Liver (tissue), 9 donors: ENCODE data around the gene ST6GALNAC2. TPM values are rescaled to one million over a fixed set of nuclear protein-coding genes. Genes with fewer than 3 reads are reported as not detected.
A peak's percentile ranks its signal among the peaks of the same experiment; 100 is the strongest.
"Not testable (repeated sequence)": the region's sequence is repeated elsewhere in the genome, so short reads cannot be mapped to it uniquely, and the experiment has no call there.

Experiments used
- DNase-seq: peaks from one replicate; pipeline ENCODE4 v3.0.0-alpha.2; 2017; ENCODE audit warnings: low spot score
- H3K27ac ChIP-seq, 2 donors: one replicate each; pipeline ENCODE4 v1.7.0; 2013; ENCODE audit warnings: inconsistent platforms in 2 of 2, low read length in 2 of 2, control low read depth in 1 of 2, low read depth in 1 of 2, mild to moderate bottlenecking in 1 of 2
- H3K27me3 ChIP-seq, 4 donors: one replicate each; pipeline versions ENCODE4 v1.6.1 to v1.7.0; 2013; ENCODE audit warnings: low read length in 3 of 4, inconsistent platforms in 1 of 4, mild to moderate bottlenecking in 1 of 4, moderate library complexity in 1 of 4; ENCODE audit not compliant: control insufficient read depth in 4 of 4, insufficient read depth in 4 of 4
- H3K36me3 ChIP-seq, 4 donors: one replicate each; pipeline versions ENCODE4 v1.6.1 to v1.7.0; 2013; ENCODE audit warnings: low read length in 3 of 4, mild to moderate bottlenecking in 3 of 4, low read depth in 1 of 4, moderate library complexity in 1 of 4; ENCODE audit not compliant: control insufficient read depth in 4 of 4, insufficient read depth in 3 of 4
- H3K4me1 ChIP-seq, 4 donors: one replicate each; pipeline versions ENCODE4 v1.6.1 to v1.7.0; 2013; ENCODE audit warnings: low read length in 3 of 4, mild to moderate bottlenecking in 3 of 4, moderate library complexity in 1 of 4; ENCODE audit not compliant: control insufficient read depth in 4 of 4, insufficient read depth in 4 of 4
- H3K4me3 ChIP-seq, 3 donors: one replicate each; pipeline versions ENCODE4 v1.6.1 to v1.7.0; 2013; ENCODE audit warnings: low read length in 3 of 3, control low read depth in 1 of 3, low read depth in 1 of 3, mild to moderate bottlenecking in 1 of 3
- H3K9ac ChIP-seq, 2 donors: one replicate each; pipeline ENCODE4 v1.7.0; 2013; ENCODE audit warnings: low read length in 2 of 2, mild to moderate bottlenecking in 2 of 2, moderate library complexity in 2 of 2, control low read depth in 1 of 2, low read depth in 1 of 2
- H3K9me3 ChIP-seq, 4 donors: one replicate each; pipeline versions ENCODE4 v1.6.1 to v1.7.0; 2013; ENCODE audit warnings: low read length in 3 of 4; ENCODE audit not compliant: control insufficient read depth in 4 of 4
- ATF3 ChIP-seq: IDR thresholded peaks from 2 replicates; pipeline ENCODE4 v1.6.1; 2016; ENCODE audit warnings: antibody characterized with exemption
- CTCF ChIP-seq: fragments of 150-350 bp; IDR thresholded peaks from 2 replicates; pipeline ENCODE4 v1.5.1; 2017; ENCODE audit warnings: improper control_type of control experiment, low read depth, low read length; ENCODE audit not compliant: missing input control
- EGR1 ChIP-seq, 2 donors: IDR thresholded peaks; 2 replicates each; pipeline ENCODE4 v1.6.1; 2016 to 2018; ENCODE audit warnings: antibody characterized with exemption in 2 of 2, low read depth in 2 of 2
- FOXA1 ChIP-seq: IDR thresholded peaks from 2 replicates; pipeline ENCODE4 v1.6.1; 2016; ENCODE audit warnings: antibody characterized with exemption
- HNF4A ChIP-seq, 2 donors: conservative IDR thresholded peaks; 2 replicates each; pipeline ENCODE4 v1.6.1; 2016; ENCODE audit warnings: antibody characterized with exemption in 2 of 2, mild to moderate bottlenecking in 2 of 2
- HNF4G ChIP-seq: IDR thresholded peaks from 2 replicates; pipeline ENCODE4 v1.6.1; 2016; ENCODE audit warnings: antibody characterized with exemption
- JUND ChIP-seq, 2 donors: IDR thresholded peaks; 2 replicates each; pipeline ENCODE4 v1.6.1; 2016; ENCODE audit warnings: antibody characterized with exemption in 2 of 2
- NR2F2 ChIP-seq: IDR thresholded peaks from 2 replicates; pipeline ENCODE4 v1.6.1; 2016; ENCODE audit warnings: antibody characterized with exemption
- RAD21 ChIP-seq, 2 donors: IDR thresholded peaks; 2 replicates each; pipeline ENCODE4 v1.6.1; 2016; ENCODE audit warnings: antibody characterized with exemption in 2 of 2, mild to moderate bottlenecking in 2 of 2
- RXRA ChIP-seq, 2 donors: IDR thresholded peaks; 2 replicates each; pipeline ENCODE4 v1.6.1; 2017 to 2018; ENCODE audit warnings: antibody characterized with exemption in 2 of 2, mild to moderate bottlenecking in 1 of 2
- SP1 ChIP-seq: IDR thresholded peaks from 2 replicates; pipeline ENCODE4 v1.6.1; 2018; ENCODE audit warnings: antibody characterized with exemption, mild to moderate bottlenecking
- YY1 ChIP-seq: IDR thresholded peaks from 2 replicates; pipeline ENCODE4 v1.6.1; 2016; ENCODE audit warnings: antibody characterized with exemption, mild to moderate bottlenecking
- ZBTB33 ChIP-seq: IDR thresholded peaks from 2 replicates; pipeline ENCODE4 v1.6.1; 2016; ENCODE audit warnings: antibody characterized with exemption
- whole genome bisulfite sequencing: extraction: QIAGEN DNeasy Blood & Tissue Kit; methylation state at CpG from one replicate; pipeline ENCODE4 v1.1.7; 2013; 5-methylcytosine and 5-hydroxymethylcytosine counted together
- polyA plus RNA-seq, 2 donors: library from polyadenylated mRNA; stranded (reverse) in 1 of 2; unstranded in 1 of 2; fragments of 200-250 nt in 1 of 2; fragments of >200 nt in 1 of 2; fragmentation: Nextera tagmentation in 1 of 2; extraction: Ambion mirVana in 1 of 2; gene quantifications; one replicate each; pipeline versions ENCODE4 v1.2.1 to v1.2.3, GENCODE V29; 2013 to 2015
- total RNA-seq, 2 donors: library from RNA; depleted of rRNA; stranded (reverse); fragments of >200 nt; gene quantifications; one replicate each; pipeline ENCODE4 v1.2.3, GENCODE V29; 2014
- TF ChIP-seq, protein P1 (sequence below): IDR thresholded peaks from 2 replicates; pipeline ENCODE4 v1.6.1; 2016; ENCODE audit warnings: antibody characterized with exemption
- donor health status: healthy.
- donor health status: healthy.
- donor health status: healthy.
- donor health status: healthy.
- donor health status: healthy.

The ST6GALNAC2 gene
- total and polyA plus RNA-seq, 4 donors = 0.52 to 2.6 (median 1.1) TPM

DNA sequence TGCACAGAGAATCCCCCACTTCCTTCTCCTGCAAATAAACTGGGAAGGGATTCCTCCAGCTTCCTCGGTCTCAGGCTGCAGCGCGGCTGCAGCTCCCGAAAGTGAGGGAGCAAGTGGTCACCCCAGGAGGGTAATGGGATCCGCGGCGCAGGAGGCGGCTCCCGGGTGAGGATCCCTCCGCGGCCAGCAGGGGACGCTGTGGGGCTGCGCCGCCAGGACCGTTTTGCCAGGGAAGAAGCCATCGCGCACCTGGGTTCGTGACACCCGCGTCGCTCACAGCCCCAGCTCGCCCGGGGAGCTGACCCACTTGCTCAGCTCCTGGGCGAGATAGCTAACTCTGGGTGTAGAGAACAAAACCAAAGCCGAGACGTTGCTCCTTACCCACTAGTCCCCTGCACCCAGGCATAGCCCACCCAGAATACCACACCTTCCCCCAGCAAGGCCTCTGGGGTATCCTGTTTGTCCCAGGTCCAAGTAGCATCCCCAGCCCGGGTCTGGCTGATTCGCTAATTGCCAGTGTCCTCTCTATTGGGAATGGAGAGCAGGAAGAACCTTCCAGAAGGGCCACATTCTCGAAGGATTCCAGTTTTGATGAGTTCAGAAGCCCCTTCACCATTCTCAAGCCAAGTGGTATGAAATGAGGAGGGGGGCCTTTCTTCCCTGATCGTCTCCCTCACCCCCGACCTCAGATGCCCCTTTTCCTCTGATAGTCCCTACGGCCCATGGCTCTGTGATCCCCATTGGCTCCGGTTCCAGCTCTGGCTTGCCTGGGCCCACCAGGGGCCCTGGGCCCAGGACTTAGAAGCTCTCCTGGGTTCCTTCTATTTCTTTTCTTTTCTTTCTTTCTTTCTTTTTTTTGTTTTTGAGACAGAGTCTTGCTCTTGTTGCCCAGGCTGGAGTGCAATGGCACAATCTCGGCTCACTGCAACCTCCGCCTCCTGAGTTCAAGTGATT is 62.3 kb downstream of the ST6GALNAC2 start:
- H3K27ac ChIP-seq = no peak overlapping the region
- peaks cover 3 to 30% (median 14%) of the 10 kb centered on the region in 4 donors for H3K4me1 ChIP-seq
- no peaks in the 10 kb centered on the region for H3K9me3 ChIP-seq
- TF ChIP-seq CTCF (peak; percentile 98), ATF3 (no peak), YY1 (no peak), HNF4G (no peak), FOXA1 (no peak), RAD21 (IDR thresholded peaks at IDR 0.05) (peak; percentile 93 to 97), ZBTB33 (no peak)
- TF ChIP-seq, protein P1, sequence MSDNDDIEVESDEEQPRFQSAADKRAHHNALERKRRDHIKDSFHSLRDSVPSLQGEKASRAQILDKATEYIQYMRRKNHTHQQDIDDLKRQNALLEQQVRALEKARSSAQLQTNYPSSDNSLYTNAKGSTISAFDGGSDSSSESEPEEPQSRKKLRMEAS = no peak
- H3K36me3 ChIP-seq = no peaks in the 10 kb centered on the region
- 21% methylated on average over 35 of the region's 35 CpGs for WGBS
- no peaks in the 10 kb centered on the region for H3K27me3 ChIP-seq
- no peak overlapping the region for H3K9ac ChIP-seq
- no peak overlapping the region for H3K4me3 ChIP-seq
- DNase-seq = peak; percentile 86

GRCh38 chr17:76521683-76522082 is 64.0 kb downstream of the ST6GALNAC2 start:
- not testable (repeated sequence) for H3K9ac ChIP-seq, H3K27ac ChIP-seq, H3K36me3 ChIP-seq, H3K9me3 ChIP-seq, H3K27me3 ChIP-seq, H3K4me3 ChIP-seq, DNase-seq
- WGBS = 63% methylated on average over 10 of the region's 10 CpGs
- H3K4me1 ChIP-seq = peaks cover 3 to 24% (median 14%) of the 10 kb centered on the region in 4 donors
- TF ChIP-seq HNF4A (conservative IDR thresholded peaks at IDR 0.05) (peak; percentile 38 to 73), SP1 (peak; percentile 22), RXRA (IDR thresholded peaks at IDR 0.05) (peak in 1 of 2 donors; percentile 45)

DNA sequence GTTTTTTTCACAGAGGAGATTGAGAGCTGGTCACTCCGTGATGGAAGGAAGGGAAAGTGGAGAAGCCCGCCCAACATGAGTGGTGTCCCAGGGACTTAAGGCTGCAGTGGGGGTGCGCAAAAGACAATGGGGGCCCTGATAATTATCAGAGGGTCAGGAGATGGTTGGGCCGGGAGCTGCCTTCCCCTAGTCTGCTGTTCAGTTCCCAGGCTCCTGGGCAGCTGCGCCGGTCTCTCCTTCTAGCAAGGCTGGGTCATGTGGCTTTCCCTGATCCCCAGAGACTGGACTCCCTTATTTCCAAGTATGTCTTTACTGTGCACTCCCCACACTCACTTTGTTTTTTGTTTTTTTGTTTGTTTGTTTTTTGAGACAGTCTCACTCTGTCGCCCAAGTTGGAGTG is 64.4 kb downstream of the ST6GALNAC2 start:
- no peak overlapping the region for H3K9ac ChIP-seq
- no peak for DNase-seq
- H3K36me3 ChIP-seq = no peaks in the 10 kb centered on the region
- no peaks in the 10 kb centered on the region for H3K27me3 ChIP-seq
- peaks cover 3 to 24% (median 14%) of the 10 kb centered on the region in 4 donors for H3K4me1 ChIP-seq
- H3K9me3 ChIP-seq = no peaks in the 10 kb centered on the region
- no peak overlapping the region for H3K27ac ChIP-seq
- H3K4me3 ChIP-seq = no peak overlapping the region
- no peak for TF ChIP-seq NR2F2
- no peak for TF ChIP-seq YY1
- no peak for TF ChIP-seq JUND (IDR thresholded peaks at IDR 0.05)
- TF ChIP-seq EGR1 (IDR thresholded peaks at IDR 0.05; ENCODE audit: low read depth in 2 of 2) = no peak
- TF ChIP-seq ATF3 = no peak
- WGBS = 95% methylated on average over 7 of the region's 7 CpGs
